Activated naive CD8-positive, alpha-beta T cell (primary cell): Measurements from ENCODE around the gene IRF3.
A peak's percentile ranks its signal among the peaks of the same experiment; 100 is the strongest.

ENCODE experiments used
- H3K27ac Mint-ChIP-seq: one replicate; pipeline ENCODE4 v1.8.0; 2021; ENCODE audit warnings: mixed read lengths
- H3K27me3 Mint-ChIP-seq: one replicate; pipeline ENCODE4 v1.8.0; 2021; ENCODE audit warnings: mixed read lengths
- H3K36me3 Mint-ChIP-seq: one replicate; pipeline ENCODE4 v1.8.0; 2021; ENCODE audit warnings: mixed read lengths
- H3K4me1 Mint-ChIP-seq: one replicate; pipeline ENCODE4 v1.8.0; 2021; ENCODE audit warnings: low read depth, mixed read lengths
- H3K4me3 Mint-ChIP-seq: one replicate; pipeline ENCODE4 v1.8.0; 2021; ENCODE audit warnings: mild to moderate bottlenecking, mixed read lengths
- H3K9me3 Mint-ChIP-seq: one replicate; pipeline ENCODE4 v1.8.0; 2021; ENCODE audit warnings: low read depth, mixed read lengths

IRF3 gene

GRCh38 chr19:49665351-49666119 is at the start of gene IRF3, which contains the start of gene BCL2L12:
Gene IRF3, minus strand, starts transcription at chr19:49665857. Its CDS starts 1,019 bp downstream, at chr19:49664838.
Gene BCL2L12, plus strand, starts transcription at chr19:49665933. Its CDS starts 760 bp downstream, at chr19:49666693.
- Mint-ChIP-seq H3K27ac (peak within 1 kb of the TSS; percentile 96), H3K36me3 (peaks cover 2% of the 10 kb centered on the region), H3K27me3 (no peaks in the 10 kb centered on the region), H3K4me1 (peaks cover 35% of the 10 kb centered on the region), H3K9me3 (no peaks in the 10 kb centered on the region), H3K4me3 (peak within 1 kb of the TSS; percentile 99)

GRCh38 chr19:49713236-49713845 is 47.7 kb upstream of the IRF3 start:
- H3K4me3 Mint-ChIP-seq: no peak overlapping the region
- peaks cover 10% of the 10 kb centered on the region for H3K4me1 Mint-ChIP-seq
- no peak overlapping the region for H3K27ac Mint-ChIP-seq
- H3K9me3 Mint-ChIP-seq: no peaks in the 10 kb centered on the region
- no peaks in the 10 kb centered on the region for H3K27me3 Mint-ChIP-seq
- H3K36me3 Mint-ChIP-seq: no peaks in the 10 kb centered on the region

DNA sequence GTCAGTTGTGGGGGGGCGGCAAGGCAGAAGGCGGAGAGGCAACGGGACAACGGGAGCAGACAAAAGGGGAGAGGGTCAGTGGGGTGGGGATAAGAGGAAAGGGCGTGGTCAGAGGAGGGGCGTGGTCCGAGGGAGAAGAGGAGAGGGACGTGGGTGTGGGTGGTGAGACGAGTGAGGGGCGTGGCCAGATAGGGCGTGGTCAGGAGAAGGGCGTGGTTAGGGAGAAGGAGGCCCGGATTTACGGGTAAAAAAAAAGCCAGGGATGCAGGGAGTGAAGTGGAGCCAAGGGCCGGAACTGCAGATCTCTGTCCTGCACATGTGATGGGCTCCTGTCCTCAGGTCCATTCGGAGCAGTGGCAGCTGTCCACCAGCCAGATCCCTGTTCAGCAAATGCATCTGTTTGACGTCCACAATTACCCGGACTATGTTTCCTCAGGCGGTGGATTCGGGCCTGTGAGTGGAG is 46.8 kb upstream of the IRF3 start:
- Mint-ChIP-seq H3K4me3 (no peak overlapping the region), H3K4me1 (peaks cover 6% of the 10 kb centered on the region), H3K27me3 (no peaks in the 10 kb centered on the region), H3K27ac (no peak overlapping the region), H3K9me3 (no peaks in the 10 kb centered on the region), H3K36me3 (no peaks in the 10 kb centered on the region)

DNA sequence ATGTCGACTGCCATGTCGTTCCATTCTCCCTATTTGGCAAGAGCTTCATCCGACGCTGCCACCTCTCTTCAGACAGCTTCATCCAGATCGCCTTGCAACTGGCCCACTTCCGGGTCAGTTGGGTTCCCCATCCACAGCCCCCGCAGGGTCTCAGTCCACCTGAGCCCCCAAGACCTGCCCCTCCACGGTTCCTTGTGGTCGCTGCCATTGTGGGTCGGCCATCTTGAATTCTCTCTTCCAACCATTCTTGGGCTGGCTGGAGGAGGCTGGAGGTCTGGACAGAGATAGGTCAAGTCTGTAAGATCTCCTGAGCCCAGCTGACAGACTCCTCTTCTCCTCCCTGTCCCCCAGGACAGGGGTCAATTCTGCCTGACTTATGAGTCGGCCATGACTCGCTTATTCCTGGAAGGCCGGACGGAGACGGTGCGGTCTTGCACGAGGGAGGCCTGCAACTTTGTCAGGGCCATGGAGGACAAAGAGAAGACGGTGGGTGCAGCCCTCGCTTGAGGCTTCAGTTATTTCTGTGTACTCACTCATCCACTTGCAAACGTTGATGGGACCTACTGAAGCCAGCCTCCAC is 44.8 kb upstream of the IRF3 start:
- Mint-ChIP-seq H3K36me3 (no peaks in the 10 kb centered on the region), H3K27ac (no peak overlapping the region), H3K4me3 (no peak overlapping the region), H3K9me3 (no peaks in the 10 kb centered on the region), H3K4me1 (no peaks in the 10 kb centered on the region), H3K27me3 (no peaks in the 10 kb centered on the region)

DNA sequence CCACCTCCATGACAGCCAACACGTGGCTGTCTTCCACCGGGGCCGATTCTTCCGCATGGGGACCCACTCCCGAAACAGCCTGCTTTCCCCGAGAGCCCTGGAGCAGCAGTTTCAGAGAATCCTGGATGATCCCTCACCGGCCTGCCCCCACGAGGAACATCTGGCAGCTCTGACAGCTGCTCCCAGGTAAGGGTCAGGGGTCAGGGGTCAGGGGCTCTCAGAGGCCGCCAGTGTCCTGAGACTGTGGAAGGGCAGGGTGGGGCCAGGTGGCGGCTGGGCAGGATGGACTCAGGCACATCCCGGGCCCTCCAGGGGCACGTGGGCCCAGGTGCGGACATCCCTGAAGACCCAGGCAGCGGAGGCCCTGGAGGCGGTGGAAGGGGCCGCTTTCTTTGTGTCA is 40.3 kb upstream of the IRF3 start:
- Mint-ChIP-seq H3K27me3 (no peaks in the 10 kb centered on the region), H3K4me3 (no peak overlapping the region), H3K27ac (no peak overlapping the region)

DNA sequence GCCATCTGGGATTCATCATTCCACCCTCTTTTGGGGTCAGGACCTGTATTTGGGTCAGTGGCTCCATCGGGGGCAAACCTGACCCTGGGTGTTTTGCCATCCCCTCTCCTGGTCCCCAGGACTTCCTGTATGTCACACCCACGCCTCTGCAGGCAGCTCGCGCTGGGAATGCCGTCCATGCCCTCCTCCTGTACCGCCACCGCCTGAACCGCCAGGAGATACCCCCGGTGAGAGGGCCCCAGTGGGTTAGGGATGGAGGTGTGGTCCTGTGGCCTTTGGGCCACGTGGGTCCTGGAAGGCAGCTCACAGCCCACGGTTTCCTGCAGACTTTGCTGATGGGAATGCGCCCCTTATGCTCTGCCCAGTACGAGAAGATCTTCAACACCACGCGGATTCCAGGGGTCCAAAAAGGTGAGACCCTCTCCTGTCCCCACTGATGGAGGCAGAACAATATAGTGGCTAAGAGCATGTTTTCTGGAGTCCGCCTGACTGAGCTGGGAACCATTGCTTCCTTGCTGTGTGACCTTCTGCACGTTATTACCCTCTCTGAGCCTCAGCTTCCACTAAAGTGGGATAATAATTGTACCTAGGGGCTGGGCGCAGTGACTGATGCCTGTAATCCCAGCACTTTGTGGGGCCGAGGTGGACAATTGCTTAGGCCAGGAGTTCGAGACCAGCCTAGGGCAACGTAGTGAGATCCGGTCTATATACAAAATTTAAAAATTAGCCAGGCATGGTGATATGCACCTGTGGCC is 39.4 kb upstream of the IRF3 start:
- no peaks in the 10 kb centered on the region for H3K36me3 Mint-ChIP-seq
- no peak overlapping the region for H3K27ac Mint-ChIP-seq
- no peaks in the 10 kb centered on the region for H3K27me3 Mint-ChIP-seq
- H3K9me3 Mint-ChIP-seq: no peaks in the 10 kb centered on the region
- H3K4me1 Mint-ChIP-seq: no peaks in the 10 kb centered on the region
- H3K4me3 Mint-ChIP-seq: no peak overlapping the region

More for the DNA sequence above, 40.3 kb upstream of the IRF3 start:
- Mint-ChIP-seq H3K4me1 (no peaks in the 10 kb centered on the region), H3K9me3 (no peaks in the 10 kb centered on the region), H3K36me3 (no peaks in the 10 kb centered on the region)

DNA sequence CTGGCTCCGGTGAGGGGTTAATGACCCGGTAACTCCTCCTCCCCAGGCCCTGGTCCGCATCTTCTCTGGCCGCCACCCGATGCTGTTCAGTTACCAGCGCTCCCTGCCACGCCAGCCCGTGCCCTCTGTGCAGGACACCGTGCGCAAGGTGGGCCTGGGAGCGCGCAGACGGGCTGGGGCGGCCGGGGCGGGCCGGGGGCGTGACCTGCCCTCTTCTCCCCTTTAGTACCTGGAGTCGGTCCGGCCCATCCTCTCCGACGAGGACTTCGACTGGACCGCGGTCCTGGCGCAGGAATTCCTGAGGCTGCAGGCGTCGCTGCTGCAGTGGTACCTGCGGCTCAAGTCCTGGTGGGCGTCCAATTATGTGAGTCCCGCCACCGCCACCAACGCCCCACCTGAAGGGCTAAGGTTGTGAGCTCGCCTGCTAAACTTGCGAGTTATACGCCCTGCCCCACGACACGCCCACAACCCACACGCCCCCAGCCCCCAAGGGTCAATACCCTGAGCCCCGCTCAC is 35.7 kb upstream of the IRF3 start:
- Mint-ChIP-seq H3K27me3 (no peaks in the 10 kb centered on the region), H3K36me3 (no peaks in the 10 kb centered on the region), H3K4me3 (no peak overlapping the region), H3K9me3 (no peaks in the 10 kb centered on the region), H3K27ac (no peak overlapping the region), H3K4me1 (no peaks in the 10 kb centered on the region)

DNA sequence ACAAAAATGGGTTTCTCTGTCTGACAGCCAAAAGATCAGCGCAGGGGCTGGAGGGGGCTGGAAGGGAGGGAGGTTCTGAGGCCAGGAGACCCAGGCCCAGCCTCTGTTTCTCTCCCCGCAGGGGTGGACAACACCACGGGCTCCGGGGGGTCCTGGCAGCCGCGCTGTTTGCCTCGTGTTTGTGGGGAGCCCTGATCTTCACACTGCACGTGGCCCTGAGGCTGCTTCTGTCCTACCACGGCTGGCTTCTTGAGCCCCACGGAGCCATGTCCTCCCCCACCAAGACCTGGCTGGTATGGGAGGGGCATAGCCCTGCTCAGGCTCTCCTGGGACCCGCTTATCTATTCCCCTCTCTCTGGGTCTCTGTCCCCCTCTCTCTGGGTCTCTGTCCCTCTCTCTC is 34.9 kb upstream of the IRF3 start:
- no peaks in the 10 kb centered on the region for H3K27me3 Mint-ChIP-seq
- H3K4me1 Mint-ChIP-seq: no peaks in the 10 kb centered on the region
- H3K4me3 Mint-ChIP-seq: no peak overlapping the region
- H3K9me3 Mint-ChIP-seq: no peaks in the 10 kb centered on the region
- no peak overlapping the region for H3K27ac Mint-ChIP-seq
- H3K36me3 Mint-ChIP-seq: no peaks in the 10 kb centered on the region

DNA sequence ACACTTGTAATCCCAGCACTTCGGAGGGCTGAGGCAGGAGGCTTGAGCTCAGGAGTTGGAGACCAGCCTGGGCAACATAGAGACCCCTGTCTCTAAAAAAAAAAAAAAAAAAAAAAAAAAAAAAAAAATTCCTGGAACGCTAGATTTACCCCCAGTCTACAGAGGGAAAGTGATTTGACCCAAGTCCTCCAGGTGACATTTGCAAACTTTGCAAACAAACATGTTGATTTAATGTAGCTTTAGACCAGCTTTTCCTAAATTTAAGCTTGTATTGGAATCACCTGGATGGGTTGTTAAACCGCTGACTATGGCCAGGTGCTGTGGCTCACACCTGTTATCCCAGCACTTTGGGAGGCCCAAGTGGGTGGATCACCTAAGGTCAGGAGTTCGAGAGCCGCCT is 33.7 kb upstream of the IRF3 start:
- H3K4me1 Mint-ChIP-seq: no peaks in the 10 kb centered on the region
- no peak overlapping the region for H3K27ac Mint-ChIP-seq
- no peaks in the 10 kb centered on the region for H3K27me3 Mint-ChIP-seq
- H3K9me3 Mint-ChIP-seq: no peaks in the 10 kb centered on the region
- H3K4me3 Mint-ChIP-seq: no peak overlapping the region
- H3K36me3 Mint-ChIP-seq: no peaks in the 10 kb centered on the region

DNA sequence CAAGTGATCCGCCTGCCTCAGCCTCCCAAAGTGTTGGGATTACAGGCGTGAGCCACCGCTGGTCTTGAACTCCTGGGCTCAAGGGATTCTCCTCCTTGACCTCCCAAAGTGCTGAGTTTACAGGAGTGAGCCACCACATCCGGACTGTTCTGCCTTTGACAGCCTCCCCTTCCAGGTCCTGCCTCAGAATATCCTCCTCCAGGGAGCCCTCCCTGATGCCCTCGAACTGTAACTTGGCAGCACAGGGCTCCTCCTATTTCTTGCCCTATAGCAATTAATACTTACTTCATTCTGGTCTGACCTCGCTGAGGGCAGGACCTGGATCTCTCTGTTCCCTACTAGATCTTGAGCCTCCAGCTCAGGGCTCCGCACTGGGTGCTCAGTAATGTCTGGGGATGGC is 31.2 kb upstream of the IRF3 start:
- no peak overlapping the region for H3K27ac Mint-ChIP-seq

GRCh38 chr19:49696115-49696514 is 30.5 kb upstream of the IRF3 start:
- H3K4me1 Mint-ChIP-seq: peaks cover 6% of the 10 kb centered on the region
- no peaks in the 10 kb centered on the region for H3K9me3 Mint-ChIP-seq
- H3K27ac Mint-ChIP-seq: no peak overlapping the region
- H3K36me3 Mint-ChIP-seq: no peaks in the 10 kb centered on the region
- peaks cover 2% of the 10 kb centered on the region for H3K27me3 Mint-ChIP-seq
- H3K4me3 Mint-ChIP-seq: no peak overlapping the region

More for the DNA sequence above, 31.2 kb upstream of the IRF3 start:
- Mint-ChIP-seq H3K4me1 (peaks cover 2% of the 10 kb centered on the region), H3K9me3 (no peaks in the 10 kb centered on the region), H3K36me3 (no peaks in the 10 kb centered on the region), H3K4me3 (no peak overlapping the region), H3K27me3 (peaks cover 2% of the 10 kb centered on the region)

GRCh38 chr19:49692147-49692506 is 26.5 kb upstream of the IRF3 start:
- peaks cover 28% of the 10 kb centered on the region for H3K4me1 Mint-ChIP-seq
- H3K27me3 Mint-ChIP-seq: peaks cover 2% of the 10 kb centered on the region
- peak overlapping the region; percentile 20 for H3K4me3 Mint-ChIP-seq
- no peak overlapping the region for H3K27ac Mint-ChIP-seq
- H3K36me3 Mint-ChIP-seq: no peaks in the 10 kb centered on the region
- no peaks in the 10 kb centered on the region for H3K9me3 Mint-ChIP-seq

GRCh38 chr19:49691243-49692146 is 25.8 kb upstream of the IRF3 start:
- Mint-ChIP-seq H3K4me1 (peaks cover 28% of the 10 kb centered on the region), H3K4me3 (peak overlapping the region; percentile 87), H3K27me3 (peaks cover 2% of the 10 kb centered on the region), H3K27ac (no peak overlapping the region), H3K36me3 (no peaks in the 10 kb centered on the region), H3K9me3 (no peaks in the 10 kb centered on the region)

DNA sequence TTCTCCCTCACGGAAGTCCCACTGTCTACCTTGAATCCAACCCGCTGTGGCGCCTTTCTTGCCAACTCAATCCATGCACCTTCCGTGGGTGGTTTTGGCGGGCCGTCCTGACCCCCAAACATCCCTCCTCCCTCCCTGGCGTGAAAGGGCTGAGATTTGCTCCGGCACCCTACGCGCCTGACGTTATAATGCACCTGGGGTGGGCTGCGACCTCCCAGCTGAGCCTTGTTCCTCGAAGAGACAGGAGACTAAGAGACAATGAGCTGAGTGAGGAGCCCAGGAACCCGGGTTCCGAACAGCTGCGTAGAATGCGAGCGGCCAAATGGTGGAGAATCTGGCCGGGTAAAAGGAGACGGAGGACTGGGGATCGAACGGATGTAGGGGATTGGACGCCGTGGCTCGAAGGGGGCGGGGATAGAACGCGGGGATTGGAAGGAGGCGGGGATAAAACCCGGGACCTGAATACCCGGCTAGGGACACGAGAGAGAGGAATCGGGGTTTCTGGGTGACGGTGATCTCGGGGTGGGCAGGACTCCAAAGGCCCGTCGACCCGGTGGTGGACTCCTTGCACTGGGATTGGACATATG is 25.1 kb upstream of the IRF3 start, which contains the start of gene CPT1C:
TSS of gene CPT1C (plus strand) at position 461 of the 587 bp plus-strand sequence. CDS start 1,137 bp downstream, outside the sequence.
- peak within 1 kb of the TSS; percentile 87 for H3K4me3 Mint-ChIP-seq
- no peak within 1 kb of the TSS for H3K27ac Mint-ChIP-seq
- H3K36me3 Mint-ChIP-seq: no peaks in the 10 kb centered on the region
- H3K27me3 Mint-ChIP-seq: peaks cover 2% of the 10 kb centered on the region
- H3K4me1 Mint-ChIP-seq: peaks cover 28% of the 10 kb centered on the region
- no peaks in the 10 kb centered on the region for H3K9me3 Mint-ChIP-seq
